GM10266 (cell line): ENCODE results near the gene TSR3.

ENCODE experiments used
- DNase-seq: peaks from one replicate; pipeline ENCODE4 v3.0.0; 2012; ENCODE audit errors: extremely low spot score
- CTCF ChIP-seq: IDR thresholded peaks from 2 replicates; pipeline ENCODE4 v1.5.1; 2012; ENCODE audit warnings: mild to moderate bottlenecking, low read depth; ENCODE audit not compliant: control insufficient read depth, insufficient read depth; ENCODE audit errors: missing control alignments

The TSR3 gene

GRCh38 chr16:1361685-1362360, 10.1 kb upstream of the TSR3 start:
- DNase-seq, result no peak
- no peak for TF ChIP-seq CTCF

GRCh38 chr16:1357906-1358566, 6.4 kb upstream of the TSR3 start:
- no peak for DNase-seq
- TF ChIP-seq CTCF, result no peak

GRCh38 chr16:1356061-1356900, 4.6 kb upstream of the TSR3 start:
- TF ChIP-seq CTCF, result no peak
- DNase-seq, result no peak

GRCh38 chr16:1355591-1355990, 3.9 kb upstream of the TSR3 start:
- no peak for TF ChIP-seq CTCF
- DNase-seq, result no peak

- no peak for TF ChIP-seq CTCF
- no peak for DNase-seq
These were observed 3.3 kb upstream of the TSR3 start for GRCh38 chr16:1354815-1355540.

GRCh38 chr16:1351215-1351581, 480 bp downstream of the TSR3 start:
- no peak for DNase-seq
- TF ChIP-seq CTCF, result no peak
